GM10847 (cell line): Measurements from ENCODE around the gene STAP2.

ENCODE experiments used
- POLR2A ChIP-seq: IDR thresholded peaks from 2 replicates; pipeline ENCODE4 v1.6.1; 2011; ENCODE audit not compliant: insufficient read length; ENCODE audit errors: extremely low read depth

Gene STAP2

DNA sequence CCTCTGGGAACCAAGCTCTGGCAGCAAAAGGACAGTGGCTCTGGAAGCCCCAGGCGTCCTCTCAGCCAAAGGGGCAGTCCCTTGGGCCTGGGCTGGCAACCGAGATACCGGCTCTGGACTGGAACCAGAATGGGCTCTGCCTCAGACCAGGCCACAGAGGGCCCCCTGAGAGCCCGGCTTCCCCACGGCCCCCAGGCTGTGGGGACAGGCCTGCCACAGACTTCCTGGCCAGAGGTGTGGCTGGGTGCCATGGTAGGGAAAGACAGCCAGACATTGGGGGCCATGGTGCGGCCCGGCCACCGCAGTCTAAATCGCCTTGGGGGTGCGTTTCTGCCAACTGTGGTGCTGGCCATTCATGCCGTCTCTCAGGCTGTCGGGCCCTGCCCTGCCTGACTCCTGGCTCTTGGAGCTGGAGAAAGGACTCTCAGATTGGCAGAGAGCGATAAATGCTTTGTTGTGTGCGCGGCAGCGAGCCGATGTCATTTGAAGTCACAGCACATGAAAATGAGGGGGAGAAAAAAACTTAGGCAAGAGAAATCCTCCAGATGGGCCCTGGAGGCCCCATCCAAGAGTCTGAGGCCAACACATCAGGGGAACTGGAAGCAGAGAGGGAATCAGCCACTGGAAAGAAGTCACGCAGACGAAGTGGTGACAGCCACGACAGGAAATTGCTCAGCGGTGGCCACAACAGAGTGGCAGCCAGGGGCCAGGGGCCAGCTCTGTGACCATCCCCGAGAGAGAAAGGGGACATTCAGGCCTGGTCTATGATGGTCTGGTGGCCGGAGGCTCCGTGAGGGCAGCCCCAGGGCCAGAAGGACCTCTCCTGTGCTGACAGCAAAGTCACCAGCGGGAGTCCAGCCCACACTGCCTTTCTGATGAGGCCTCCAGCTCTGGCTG is 35.2 kb upstream of the STAP2 start:
- no peak for TF ChIP-seq POLR2A

DNA sequence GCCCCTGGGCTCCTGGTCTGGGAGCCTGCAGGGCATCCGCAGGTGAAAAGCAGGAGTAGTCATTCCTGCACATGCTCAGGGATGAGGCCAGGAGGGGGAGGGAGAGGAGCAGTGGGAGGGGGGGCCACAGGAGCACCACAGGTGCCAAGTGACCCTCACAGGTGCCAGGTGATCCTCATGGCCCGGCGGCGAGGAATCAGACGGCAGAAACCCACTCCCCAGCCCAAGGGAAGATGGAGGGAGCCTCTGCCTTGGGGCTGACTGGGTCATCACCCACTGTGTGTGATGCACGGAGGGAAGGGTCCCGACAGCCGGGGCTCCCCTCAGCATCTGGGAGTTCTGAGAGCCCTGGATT is 34.4 kb upstream of the STAP2 start:
- TF ChIP-seq POLR2A = no peak

DNA sequence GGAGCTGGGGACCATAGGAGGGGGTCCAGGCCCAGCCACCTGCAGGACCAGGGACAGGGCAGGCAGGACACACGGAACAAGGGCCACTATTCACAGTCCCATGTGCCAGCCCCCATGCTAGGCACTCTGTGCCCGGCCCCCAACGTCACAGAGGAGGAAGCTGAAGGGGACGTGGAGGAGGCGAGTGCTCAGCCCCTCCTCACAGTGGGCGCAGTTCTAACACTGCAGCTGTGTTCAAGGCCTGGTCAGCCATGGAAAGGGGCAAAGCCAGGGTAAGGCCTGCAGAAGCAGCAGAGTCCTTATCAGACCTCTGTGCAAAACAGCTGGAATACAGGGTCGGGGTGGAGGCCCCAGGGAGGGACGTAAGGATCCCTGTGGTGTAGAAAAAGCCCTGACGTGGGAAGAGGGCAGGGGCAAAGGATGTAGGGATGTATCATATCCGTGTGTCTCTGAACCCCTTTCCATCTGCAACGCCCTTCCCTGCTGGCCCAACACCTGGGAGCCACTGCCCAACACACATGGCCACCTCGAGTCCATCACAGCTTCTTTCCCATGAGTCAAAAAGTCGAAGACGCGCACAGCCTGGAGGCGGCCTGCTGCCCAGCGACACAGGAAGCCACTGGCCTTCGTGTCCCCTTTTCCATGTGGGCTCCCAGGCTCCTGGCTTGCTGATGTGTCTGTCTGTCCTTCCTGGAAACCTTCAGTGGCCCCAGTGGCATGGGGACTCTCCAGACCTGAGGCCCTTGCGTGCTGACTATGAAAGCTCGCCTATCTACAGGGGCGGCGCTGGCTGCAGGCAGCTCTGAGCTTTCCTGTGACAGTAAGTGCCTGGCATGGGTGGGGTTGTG is 33.8 kb upstream of the STAP2 start:
- no peak for TF ChIP-seq POLR2A

DNA sequence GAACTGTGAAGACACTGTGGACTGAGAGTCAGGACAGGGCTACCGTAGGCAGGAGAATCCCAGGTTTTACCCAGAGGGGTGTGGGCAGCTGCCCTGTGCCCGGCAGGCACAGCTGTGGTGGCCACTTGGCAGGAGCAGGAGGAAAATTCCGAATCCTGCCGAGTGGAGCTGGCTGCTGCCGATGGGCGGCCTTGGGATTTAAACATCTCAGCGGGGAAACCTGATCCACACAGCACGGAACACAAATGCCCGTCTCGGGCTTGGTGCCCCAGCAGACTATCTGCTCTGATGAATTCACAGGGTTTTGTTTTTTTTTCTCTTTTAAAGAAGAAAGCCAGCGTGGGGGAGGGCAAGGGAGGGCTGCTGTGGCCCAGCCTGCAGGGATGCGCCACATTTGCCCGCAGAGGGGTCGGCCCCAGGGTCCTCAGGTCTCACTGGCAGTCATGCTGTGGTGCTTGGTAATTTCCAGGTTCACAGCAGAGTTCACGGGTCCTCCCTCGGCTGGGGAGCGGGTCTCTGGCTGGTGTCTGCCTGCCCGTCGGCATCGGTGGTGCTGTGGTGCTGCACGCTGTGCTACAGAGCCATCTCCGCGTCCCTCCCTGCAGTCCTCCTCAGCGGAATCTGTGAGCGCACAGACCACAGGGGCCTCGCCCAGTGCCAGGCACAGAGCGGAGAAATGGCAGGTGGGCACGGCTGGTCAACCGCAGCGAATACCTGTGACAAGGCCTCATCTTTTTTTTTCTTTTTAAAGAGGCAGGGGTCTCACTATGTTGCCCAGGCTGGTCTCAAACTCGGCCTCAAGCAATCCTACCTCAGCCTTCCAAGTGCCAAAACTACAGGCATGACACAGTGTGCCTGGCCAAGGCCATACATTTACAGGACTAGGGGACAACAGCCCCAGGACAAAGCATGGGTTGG is 32.9 kb upstream of the STAP2 start:
- TF ChIP-seq POLR2A = no peak

DNA sequence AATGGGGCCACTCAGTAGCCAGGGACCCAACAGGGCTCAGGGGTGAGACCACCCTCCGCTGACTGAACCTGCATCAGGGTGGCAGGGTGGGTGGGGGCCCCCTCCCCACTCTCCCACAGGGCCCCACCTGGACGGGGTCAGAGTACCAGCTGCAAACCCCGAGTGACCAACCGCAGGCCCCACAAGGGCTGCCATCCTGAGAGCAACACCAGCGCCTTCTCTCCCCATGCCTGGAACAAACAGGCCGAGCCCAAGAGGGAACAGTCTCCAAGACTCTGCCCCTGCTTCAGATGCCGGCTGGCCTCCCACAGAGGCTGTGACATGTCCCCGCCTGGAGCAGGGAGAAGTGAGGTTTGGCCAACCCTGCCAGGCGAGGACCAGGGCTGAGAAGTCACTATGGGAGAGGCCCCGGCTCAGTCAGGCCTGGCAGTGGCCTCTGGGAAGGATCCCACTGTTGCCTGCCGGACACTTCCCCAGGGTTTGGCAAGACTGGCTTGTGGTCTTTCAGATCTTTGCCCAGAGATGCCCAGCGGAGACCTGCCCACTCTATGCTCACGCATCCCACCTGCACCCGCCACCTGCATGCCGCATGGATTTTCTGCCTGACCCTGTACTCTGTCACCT is 31.9 kb upstream of the STAP2 start:
- TF ChIP-seq POLR2A = no peak

DNA sequence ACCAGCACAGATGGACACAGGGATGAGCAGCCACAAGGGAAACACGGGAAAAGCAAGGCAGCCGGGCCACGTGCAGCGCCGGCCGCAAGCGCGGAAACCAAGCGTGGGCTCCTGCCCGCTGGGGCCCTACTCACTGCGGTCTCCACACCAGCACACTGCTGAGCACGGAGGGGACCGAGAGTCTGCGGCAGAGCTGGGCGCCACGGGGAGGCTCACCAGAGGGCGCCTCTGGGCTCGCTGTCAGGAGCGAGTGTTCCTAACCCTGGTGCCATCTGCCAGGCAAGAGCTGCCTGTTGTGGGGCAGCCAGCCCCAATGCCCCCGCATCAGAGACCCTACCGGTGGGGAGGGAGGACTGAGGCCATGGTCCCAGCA is 31.2 kb upstream of the STAP2 start:
- TF ChIP-seq POLR2A = no peak

DNA sequence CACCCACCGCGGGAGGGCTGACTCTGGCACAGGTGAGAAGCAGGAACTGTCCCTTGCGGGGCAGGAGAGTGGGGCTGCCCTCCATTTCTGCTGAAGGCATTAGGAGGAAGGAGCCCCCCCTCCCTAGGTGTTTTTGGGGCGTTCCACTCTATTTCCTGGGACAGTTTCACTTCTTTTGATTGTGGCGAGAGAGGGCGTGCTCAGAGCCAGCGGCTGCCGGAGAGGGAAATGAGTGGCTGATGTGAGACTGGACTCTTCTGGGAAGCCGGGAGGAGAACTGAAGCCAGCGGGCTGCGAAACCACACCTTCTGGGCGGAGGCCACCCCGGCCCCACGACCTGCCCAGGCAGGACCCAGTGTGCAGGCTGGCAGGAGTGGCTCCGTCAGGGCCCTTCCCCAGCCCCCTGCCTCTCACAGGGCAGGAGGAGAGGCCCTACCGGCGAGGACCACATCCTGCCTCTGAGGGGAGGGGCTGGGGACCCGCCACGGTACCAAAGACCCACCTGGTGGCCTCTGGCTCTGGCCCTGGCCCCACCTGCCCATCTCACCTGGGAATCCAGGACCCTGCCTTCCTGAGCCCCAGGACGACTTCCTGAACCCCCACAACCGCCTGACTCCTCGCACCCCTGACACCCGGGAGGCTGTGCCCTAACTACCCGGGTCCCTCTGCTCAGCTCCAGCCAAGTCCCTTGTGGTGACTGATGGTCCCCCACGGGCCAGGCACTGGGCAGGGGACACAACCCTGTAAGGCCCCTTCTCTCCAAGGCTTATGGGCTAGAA is 30.7 kb upstream of the STAP2 start:
- no peak for TF ChIP-seq POLR2A

DNA sequence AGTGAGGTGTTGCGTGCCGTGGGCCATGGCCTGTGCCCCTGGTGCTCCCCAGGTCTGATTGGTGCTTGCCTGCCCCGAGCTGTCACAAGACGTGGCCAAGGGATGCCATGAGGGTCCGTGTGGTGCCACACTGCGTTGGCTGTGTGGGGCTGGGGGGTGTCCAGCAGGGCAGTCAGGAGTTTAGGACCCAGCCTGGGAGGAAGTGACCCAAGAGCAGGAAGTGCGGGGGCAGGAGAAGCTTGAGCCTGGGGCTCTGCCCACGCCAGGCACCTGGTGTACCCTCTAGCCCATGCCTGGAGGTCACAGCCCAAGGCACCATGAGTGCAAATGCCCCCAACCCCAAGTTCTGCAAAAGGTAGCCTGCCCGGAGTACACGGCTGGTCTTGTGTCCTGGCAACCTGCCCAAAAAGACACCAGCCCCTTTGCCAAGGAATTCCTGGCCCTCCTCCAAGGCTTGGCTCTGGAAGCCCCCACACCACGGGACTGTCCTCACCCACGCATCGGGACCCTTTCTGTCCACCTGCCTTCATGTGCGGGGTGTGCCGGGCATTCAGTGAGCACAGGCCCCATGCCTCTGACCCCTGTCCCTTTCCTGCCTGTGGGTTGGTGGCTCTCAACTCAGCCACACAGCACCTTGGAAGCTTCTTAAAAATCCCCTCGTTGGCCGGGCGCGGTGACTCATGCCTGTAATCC is 29.6 kb upstream of the STAP2 start:
- TF ChIP-seq POLR2A = no peak

DNA sequence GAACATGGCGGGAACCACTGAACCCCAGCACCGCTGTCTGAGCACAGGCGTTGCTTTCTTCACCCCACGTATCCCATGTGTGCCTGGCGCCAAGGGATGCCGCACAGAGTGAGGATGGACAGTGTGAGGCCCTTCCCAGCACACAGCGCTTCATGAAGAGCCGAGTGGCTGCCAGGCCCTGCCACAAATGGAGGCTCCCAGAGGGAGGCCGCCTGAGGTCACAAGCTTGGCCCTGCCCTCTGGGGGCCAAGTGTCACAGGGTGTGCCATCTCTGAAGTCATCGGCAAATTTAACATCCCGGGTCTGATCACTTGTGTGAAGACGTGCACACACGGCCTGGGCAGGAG is 29.1 kb upstream of the STAP2 start:
- TF ChIP-seq POLR2A = no peak

DNA sequence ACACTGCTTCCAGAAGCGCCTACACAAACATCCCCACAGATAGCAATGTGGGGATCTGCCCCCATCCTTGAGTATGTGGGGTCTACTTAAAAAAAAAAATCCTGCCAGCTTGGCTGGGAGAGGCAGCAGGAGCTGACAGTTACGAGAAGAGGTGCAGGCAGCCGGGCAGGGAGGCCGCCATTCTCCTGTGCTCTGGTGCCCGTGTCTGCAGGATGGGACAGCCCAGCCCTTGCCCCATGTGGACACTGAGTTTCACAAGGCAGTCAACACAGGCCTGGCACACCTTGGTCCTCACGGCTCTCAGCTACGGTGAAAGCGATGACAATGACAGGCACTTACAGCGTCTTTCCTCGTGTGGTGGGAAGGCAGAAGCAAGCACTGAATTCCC is 28.7 kb upstream of the STAP2 start:
- no peak for TF ChIP-seq POLR2A

DNA sequence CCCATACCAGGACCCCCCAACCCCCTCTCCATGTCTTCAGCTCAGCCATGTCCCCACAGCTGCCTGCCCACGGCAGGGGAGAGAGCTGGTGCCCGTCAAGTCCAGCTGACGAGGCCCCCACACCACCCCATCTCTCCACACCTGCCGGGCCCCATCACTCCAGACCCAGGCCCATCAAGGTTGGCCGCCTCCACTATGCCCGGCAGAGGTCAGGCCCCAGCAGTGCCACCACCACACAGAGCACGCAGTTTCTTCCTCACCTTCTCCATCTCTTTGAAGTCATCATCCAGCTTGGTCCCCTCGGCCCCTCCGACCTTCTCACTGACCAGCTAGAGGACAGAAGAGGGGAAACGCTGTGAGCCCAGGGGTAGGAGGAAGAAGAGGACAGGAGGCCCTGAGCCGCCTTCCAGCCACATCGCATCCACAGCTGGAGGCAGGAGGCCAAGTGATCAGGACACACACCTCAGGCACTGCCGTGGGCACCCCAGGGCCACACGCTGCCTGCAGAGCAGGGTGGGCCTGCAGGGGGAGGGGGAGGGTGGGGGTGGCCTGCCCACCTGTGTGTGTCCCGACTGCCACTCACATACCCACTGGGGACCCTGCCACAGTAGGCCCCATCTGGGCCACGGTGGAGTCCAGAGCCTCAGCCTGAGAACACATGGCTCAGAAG is 28.2 kb upstream of the STAP2 start:
- no peak for TF ChIP-seq POLR2A

DNA sequence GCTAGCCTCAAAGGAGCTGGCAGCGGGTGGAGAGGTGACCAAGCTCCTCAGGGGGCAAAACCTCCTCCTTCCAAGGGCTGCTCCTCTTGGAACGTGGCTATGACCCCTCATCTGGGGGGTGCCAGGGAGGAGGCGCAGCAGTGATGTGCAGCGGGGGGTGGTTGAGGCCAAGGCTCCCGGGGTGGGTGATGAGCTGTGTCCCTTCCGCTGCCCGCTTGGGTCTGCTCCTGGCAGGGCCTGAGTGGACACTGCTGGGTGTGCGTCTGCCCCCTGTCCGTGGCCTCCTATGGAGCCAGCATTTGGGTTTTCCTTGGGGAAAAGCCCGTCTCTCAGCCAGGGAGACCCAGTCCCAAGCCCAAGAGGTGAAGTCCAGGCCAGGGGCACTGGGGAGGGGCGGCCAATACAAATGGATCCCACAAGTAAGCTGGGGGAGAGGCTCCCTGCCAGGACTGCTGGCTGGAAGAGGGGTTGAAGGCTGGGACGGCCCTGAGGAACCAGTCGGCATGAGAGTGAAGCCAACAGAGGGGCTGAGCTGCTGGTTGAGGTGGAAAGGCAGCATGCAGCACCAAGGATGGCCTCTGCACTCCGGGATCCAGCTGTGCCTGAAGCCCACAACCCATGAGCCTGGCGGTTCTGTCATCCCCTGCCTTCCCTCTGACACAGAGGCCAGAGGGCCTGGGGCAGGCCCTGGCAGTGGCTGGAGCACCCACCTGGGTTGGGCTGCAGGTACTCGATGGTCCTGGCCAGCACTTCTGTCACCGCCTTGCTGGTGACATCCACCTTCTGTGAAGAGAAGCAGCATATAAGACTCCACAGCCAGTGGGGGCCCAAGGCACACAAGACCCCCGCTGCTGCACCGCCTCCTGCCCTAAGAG is 27.4 kb upstream of the STAP2 start:
- no peak for TF ChIP-seq POLR2A
